Smooth muscle cell (in vitro differentiated cells): Measurements from ENCODE around the gene TRIM24. TPM values are rescaled to one million over a fixed set of nuclear protein-coding genes. Genes with fewer than 3 reads are reported as not detected.

ENCODE experiments used
- DNase-seq: peaks from one replicate; lab custom pipeline; 2025; ENCODE audit not compliant: unreplicated experiment; lab: John Stamatoyannopoulos, UW
- H2AFZ ChIP-seq: fragments of 200-600 bp; sonication (generic); 2 replicates; pipeline ENCODE4 v1.6.0; 2016; ENCODE audit warnings: antibody characterized with exemption, low read depth, mild to moderate bottlenecking
- H3F3A ChIP-seq: fragments of 200-600 bp; sonication (generic); 2 replicates; pipeline ENCODE4 v1.6.0; 2017; ENCODE audit warnings: antibody characterized with exemption, low read depth
- H3K27ac ChIP-seq: fragments of 200-600 bp; sonication (generic); 2 replicates; pipeline ENCODE4 v1.5.1; 2016; ENCODE audit warnings: low read depth, mild to moderate bottlenecking
- H3K27me3 ChIP-seq: fragments of 200-600 bp; sonication (generic); 2 replicates; pipeline ENCODE4 v1.6.1; 2016; ENCODE audit warnings: low read depth, mild to moderate bottlenecking
- H3K36me3 ChIP-seq: fragments of 200-600 bp; sonication (generic); 2 replicates; pipeline ENCODE4 v1.5.1; 2016; ENCODE audit warnings: low read depth
- H3K4me1 ChIP-seq: fragments of 200-600 bp; sonication (generic); 2 replicates; pipeline ENCODE4 v1.5.1; 2016; ENCODE audit warnings: low read depth
- H3K4me2 ChIP-seq: fragments of 200-600 bp; sonication (generic); 2 replicates; pipeline ENCODE4 v1.6.0; 2016; ENCODE audit warnings: mild to moderate bottlenecking
- H3K4me3 ChIP-seq: fragments of 200-600 bp; sonication (generic); 2 replicates; pipeline ENCODE4 v1.5.1; 2016; ENCODE audit warnings: mild to moderate bottlenecking
- H3K79me2 ChIP-seq: fragments of 200-600 bp; sonication (generic); 2 replicates; pipeline ENCODE4 v1.6.0; 2016; ENCODE audit warnings: low read depth, mild to moderate bottlenecking
- H3K9ac ChIP-seq: fragments of 200-600 bp; sonication (generic); 2 replicates; pipeline ENCODE4 v1.6.0; 2016; ENCODE audit warnings: low read depth
- H3K9me3 ChIP-seq: fragments of 200-600 bp; sonication (generic); replicated peaks from 2 replicates; pipeline ENCODE4 v1.5.1; 2016; ENCODE audit warnings: low read depth
- H4K20me1 ChIP-seq: fragments of 200-600 bp; sonication (generic); 2 replicates; pipeline ENCODE4 v1.6.0; 2016; ENCODE audit warnings: low read depth
- WGBS: methylation state at CpG from one replicate; pipeline ENCODE4 v1.1.7; 2016; ENCODE audit warnings: low lambda C conversion rate; 5-methylcytosine and 5-hydroxymethylcytosine counted together
- polyA plus RNA-seq: library from polyadenylated mRNA; unstranded; fragments of >200 nt; fragmentation: Nextera tagmentation; extraction: Ambion mirVana; gene quantifications from 2 replicates; pipeline ENCODE4 v1.2.1, GENCODE V29; 2016
- total RNA-seq: library from RNA; depleted of rRNA; stranded (reverse); fragments of >200 nt; gene quantifications from 2 replicates; pipeline ENCODE4 v1.2.3, GENCODE V29; 2014
- TF ChIP-seq, protein P1 (sequence below): fragments of 200-600 bp; sonication (generic); IDR thresholded peaks from 2 replicates; pipeline ENCODE4 v1.5.1; 2017; ENCODE audit warnings: borderline replicate concordance, mild to moderate bottlenecking, antibody characterized with exemption; ENCODE audit not compliant: insufficient read depth, poor library complexity, severe bottlenecking

TRIM24 gene
- total and polyA plus RNA-seq, 2 experiments from 2014 or later = 24.9 to 60.7 TPM

GRCh38 chr7:138538518-138538917 lies 78.5 kb downstream of the TRIM24 start:
- no peak overlapping the region for H3K4me3 ChIP-seq
- TF ChIP-seq, protein P1, sequence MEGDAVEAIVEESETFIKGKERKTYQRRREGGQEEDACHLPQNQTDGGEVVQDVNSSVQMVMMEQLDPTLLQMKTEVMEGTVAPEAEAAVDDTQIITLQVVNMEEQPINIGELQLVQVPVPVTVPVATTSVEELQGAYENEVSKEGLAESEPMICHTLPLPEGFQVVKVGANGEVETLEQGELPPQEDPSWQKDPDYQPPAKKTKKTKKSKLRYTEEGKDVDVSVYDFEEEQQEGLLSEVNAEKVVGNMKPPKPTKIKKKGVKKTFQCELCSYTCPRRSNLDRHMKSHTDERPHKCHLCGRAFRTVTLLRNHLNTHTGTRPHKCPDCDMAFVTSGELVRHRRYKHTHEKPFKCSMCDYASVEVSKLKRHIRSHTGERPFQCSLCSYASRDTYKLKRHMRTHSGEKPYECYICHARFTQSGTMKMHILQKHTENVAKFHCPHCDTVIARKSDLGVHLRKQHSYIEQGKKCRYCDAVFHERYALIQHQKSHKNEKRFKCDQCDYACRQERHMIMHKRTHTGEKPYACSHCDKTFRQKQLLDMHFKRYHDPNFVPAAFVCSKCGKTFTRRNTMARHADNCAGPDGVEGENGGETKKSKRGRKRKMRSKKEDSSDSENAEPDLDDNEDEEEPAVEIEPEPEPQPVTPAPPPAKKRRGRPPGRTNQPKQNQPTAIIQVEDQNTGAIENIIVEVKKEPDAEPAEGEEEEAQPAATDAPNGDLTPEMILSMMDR = no peak

DNA sequence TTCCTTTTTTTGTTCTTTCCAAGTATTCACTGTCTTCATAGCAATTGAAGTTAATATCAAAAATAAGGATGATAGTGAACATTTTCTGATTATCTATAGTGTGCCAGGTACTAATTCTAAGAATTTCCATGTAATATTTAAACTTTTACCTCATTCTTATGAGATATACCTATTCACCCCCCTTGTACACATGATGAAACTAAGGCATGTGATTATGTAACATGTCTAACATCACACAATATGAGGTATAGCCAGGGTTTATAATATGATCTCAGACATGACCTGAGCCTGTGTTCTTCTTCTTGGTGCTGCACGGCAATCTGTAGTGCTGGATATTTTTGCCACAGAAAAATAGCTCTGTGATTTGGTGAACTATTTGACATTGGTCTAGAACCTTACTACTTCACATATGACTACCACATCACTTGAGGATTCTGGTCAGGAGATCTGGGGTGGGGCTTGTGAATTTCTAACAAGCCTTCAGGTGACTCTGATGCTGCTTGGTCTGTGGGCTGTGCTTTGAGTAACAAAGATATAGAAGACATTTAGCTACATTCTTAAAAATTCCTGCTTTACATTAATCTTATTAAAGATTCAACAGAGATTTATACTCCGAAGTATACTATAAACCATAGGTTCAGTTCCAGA lies 79.1 kb downstream of the TRIM24 start:
- no peak for DNase-seq
- Histone ChIP-seq H3F3A (no peaks in the 10 kb centered on the region), H2AFZ (no peak overlapping the region), H3K27ac (no peak overlapping the region), H3K4me3 (no peak overlapping the region), H3K4me2 (no peak overlapping the region), H3K9me3 (no peaks in the 10 kb centered on the region), H4K20me1 (no peaks in the 10 kb centered on the region), H3K27me3 (no peaks in the 10 kb centered on the region), H3K36me3 (peaks cover 25% of the 10 kb centered on the region), H3K79me2 (peaks cover 40% of the 10 kb centered on the region), H3K9ac (no peak overlapping the region), H3K4me1 (no peaks in the 10 kb centered on the region)
- 100% methylated on average over 2 of the region's 2 CpGs for WGBS
- TF ChIP-seq, protein P1 = no peak

More at GRCh38 chr7:138538518-138538917, 78.5 kb downstream of the TRIM24 start:
- Histone ChIP-seq H4K20me1 (no peaks in the 10 kb centered on the region), H3K9me3 (no peaks in the 10 kb centered on the region), H3K79me2 (peaks cover 36% of the 10 kb centered on the region), H3K27me3 (no peaks in the 10 kb centered on the region), H2AFZ (no peak overlapping the region), H3K9ac (no peak overlapping the region), H3K4me1 (no peaks in the 10 kb centered on the region), H3K4me2 (no peak overlapping the region), H3F3A (no peaks in the 10 kb centered on the region), H3K27ac (no peak overlapping the region), H3K36me3 (peaks cover 24% of the 10 kb centered on the region)
- 61% methylated on average over 2 of the region's 2 CpGs for WGBS
- no peak for DNase-seq

- H3K4me2 ChIP-seq = no peak overlapping the region
- H3K79me2 ChIP-seq = peaks cover 46% of the 10 kb centered on the region
- H3K4me3 ChIP-seq = no peak overlapping the region
- no peaks in the 10 kb centered on the region for H4K20me1 ChIP-seq
- DNase-seq = no peak
- H3K36me3 ChIP-seq = peaks cover 36% of the 10 kb centered on the region
- H3F3A ChIP-seq = no peaks in the 10 kb centered on the region
- H3K4me1 ChIP-seq = no peaks in the 10 kb centered on the region
- no peak overlapping the region for H3K9ac ChIP-seq
- H3K27me3 ChIP-seq = no peaks in the 10 kb centered on the region
- H3K27ac ChIP-seq = no peak overlapping the region
- WGBS = 93% methylated on average over 2 of the region's 2 CpGs
- TF ChIP-seq, protein P1 = no peak
- H3K9me3 ChIP-seq = no peaks in the 10 kb centered on the region
- H2AFZ ChIP-seq = no peak overlapping the region
These were observed 82.1 kb downstream of the TRIM24 start for GRCh38 chr7:138542183-138542582.

DNA sequence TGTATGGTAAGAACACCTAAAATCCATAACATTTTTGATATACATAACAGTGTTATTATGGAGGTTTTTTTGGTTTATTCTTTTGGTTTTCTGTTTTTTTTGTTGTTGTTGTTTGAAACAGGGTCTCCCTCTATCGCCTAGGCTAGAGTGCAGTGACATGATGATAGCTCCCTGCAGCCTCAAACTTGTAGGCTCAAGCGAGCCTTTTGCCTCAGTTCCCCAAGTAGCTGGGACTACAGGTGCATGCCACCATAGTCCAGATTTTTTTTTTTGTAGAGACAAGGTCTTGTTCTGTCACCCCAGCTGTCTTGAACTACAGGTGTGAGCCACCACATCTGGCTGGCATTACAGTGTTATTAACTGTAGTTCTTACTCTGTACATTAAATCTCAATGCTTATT lies 83.7 kb downstream of the TRIM24 start:
- TF ChIP-seq, protein P1 = no peak
- DNase-seq = no peak

More for the DNA sequence above, 83.7 kb downstream of the TRIM24 start:
- H3K9me3 ChIP-seq = no peaks in the 10 kb centered on the region
- H3K4me1 ChIP-seq = peaks cover under 1% of the 10 kb centered on the region
- no peak overlapping the region for H3K4me3 ChIP-seq
- H3K9ac ChIP-seq = no peak overlapping the region
- H3K27me3 ChIP-seq = no peaks in the 10 kb centered on the region
- H3K27ac ChIP-seq = no peak overlapping the region
- WGBS = 94% methylated on average over 2 of the region's 2 CpGs
- H3K79me2 ChIP-seq = peaks cover 40% of the 10 kb centered on the region
- no peaks in the 10 kb centered on the region for H3F3A ChIP-seq
- no peak overlapping the region for H2AFZ ChIP-seq
- no peaks in the 10 kb centered on the region for H4K20me1 ChIP-seq
- H3K36me3 ChIP-seq = peaks cover 33% of the 10 kb centered on the region
- H3K4me2 ChIP-seq = no peak overlapping the region
